GM23338 (cell line): ENCODE results near the gene ASAP2. TPM values are rescaled to one million over a fixed set of nuclear protein-coding genes. Genes with fewer than 3 reads are reported as not detected.

ENCODE experiments used
- ATAC-seq: fragments of 200-7000 bp; cut with Tn5 transposase; 3 replicates; pipeline ENCODE4 v1.9.1; 2020
- DNase-seq: peaks from one replicate; pipeline ENCODE4 v3.0.0-alpha.2; 2015; ENCODE audit warnings: low spot score
- H2AFZ ChIP-seq: fragments of 200-600 bp; sonication (generic); 2 replicates; pipeline ENCODE4 v1.8.0; 2016; ENCODE audit warnings: antibody characterized with exemption, mild to moderate bottlenecking, moderate library complexity
- H3F3A ChIP-seq: fragments of 200-600 bp; sonication (generic); replicated peaks from 2 replicates; pipeline ENCODE4 v1.8.0; 2017; ENCODE audit warnings: antibody characterized with exemption, mixed run types, low read depth
- H3K27ac ChIP-seq: fragments of 200-600 bp; sonication (generic); 2 replicates; pipeline ENCODE4 v1.6.1; 2016; ENCODE audit warnings: low read depth
- H3K27me3 ChIP-seq: fragments of 200-600 bp; sonication (generic); 2 replicates; pipeline ENCODE4 v1.8.0; 2016; ENCODE audit warnings: mild to moderate bottlenecking, mixed run types, moderate library complexity; ENCODE audit not compliant: insufficient read depth
- H3K36me3 ChIP-seq: fragments of 200-600 bp; sonication (generic); 2 replicates; pipeline ENCODE4 v1.8.0; 2016; ENCODE audit warnings: mild to moderate bottlenecking; ENCODE audit not compliant: insufficient read depth
- H3K4me1 ChIP-seq: fragments of 200-600 bp; sonication (generic); 2 replicates; pipeline ENCODE4 v1.8.0; 2016; ENCODE audit warnings: mild to moderate bottlenecking, moderate library complexity; ENCODE audit not compliant: insufficient read depth
- H3K4me2 ChIP-seq: fragments of 200-600 bp; sonication (generic); 2 replicates; pipeline ENCODE4 v1.7.1; 2017; ENCODE audit warnings: mixed run types
- H3K4me3 ChIP-seq: fragments of 200-600 bp; sonication (generic); 2 replicates; pipeline ENCODE4 v1.6.1; 2016; ENCODE audit warnings: mixed run types
- H3K79me2 ChIP-seq: fragments of 200-600 bp; sonication (generic); replicated peaks from 2 replicates; pipeline ENCODE4 v1.8.0; 2017; ENCODE audit warnings: mild to moderate bottlenecking; ENCODE audit not compliant: insufficient read depth
- H3K9me2 ChIP-seq: fragments of 200-600 bp; sonication (generic); 2 replicates; pipeline ENCODE4 v1.8.0; 2017; ENCODE audit not compliant: insufficient read depth
- H4K20me1 ChIP-seq: fragments of 200-600 bp; sonication (generic); replicated peaks from 2 replicates; pipeline ENCODE4 v1.8.0; 2017; ENCODE audit warnings: mild to moderate bottlenecking; ENCODE audit not compliant: insufficient read depth
- H3K27ac Mint-ChIP-seq: 2 replicates; pipeline ENCODE4 v1.8.0; 2020; ENCODE audit warnings: inconsistent platforms, mild to moderate bottlenecking, moderate library complexity, mixed read lengths
- H3K27me3 Mint-ChIP-seq: 3 replicates; pipeline ENCODE4 v1.8.0; 2022; ENCODE audit warnings: low read depth, mild to moderate bottlenecking, moderate library complexity, mixed read lengths, inconsistent platforms; ENCODE audit not compliant: insufficient read depth, poor library complexity
- H3K36me3 Mint-ChIP-seq: 3 replicates; pipeline ENCODE4 v1.8.0; 2021; ENCODE audit warnings: low read depth, mild to moderate bottlenecking, inconsistent platforms, moderate library complexity, mixed read lengths
- H3K4me1 Mint-ChIP-seq: 3 replicates; pipeline ENCODE4 v1.8.0; 2020; ENCODE audit warnings: mild to moderate bottlenecking, inconsistent platforms, mixed read lengths
- H3K4me3 Mint-ChIP-seq: 3 replicates; pipeline ENCODE4 v1.8.0; 2021; ENCODE audit warnings: moderate library complexity, mild to moderate bottlenecking, inconsistent platforms, mixed read lengths
- H3K9me3 Mint-ChIP-seq: 3 replicates; pipeline ENCODE4 v1.8.0; 2020; ENCODE audit warnings: moderate library complexity, mild to moderate bottlenecking, inconsistent platforms, mixed read lengths
- CTCF ChIP-seq, 2 experiments: fragments of 200-600 bp in 1 of 2; sonication (generic) in 1 of 2; conservative IDR thresholded peaks; 2 replicates each; pipeline versions ENCODE4 v1.5.1 to v1.6.1; 2016 to 2017; ENCODE audit warnings: antibody characterized with exemption in 2 of 2, low read depth in 2 of 2, mild to moderate bottlenecking in 2 of 2, moderate library complexity in 1 of 2
- EZH2phosphoT487 ChIP-seq: fragments of 200-600 bp; sonication (generic); IDR thresholded peaks from one replicate; pipeline ENCODE4 v1.8.1; 2018; ENCODE audit warnings: antibody characterized with exemption; ENCODE audit not compliant: unreplicated experiment
- ZNF331 ChIP-seq: fragments of 250-450 bp; sonication (Bioruptor Pico); IDR thresholded peaks from 2 replicates; pipeline ENCODE4 v1.5.0; 2020; ENCODE audit warnings: low read depth, mild to moderate bottlenecking, moderate library complexity
- polyA plus RNA-seq: library from polyadenylated mRNA; unstranded; fragments of >200 nt; fragmentation: Nextera tagmentation; extraction: Ambion mirVana; gene quantifications from 2 replicates; pipeline ENCODE4 v1.2.1, GENCODE V29; 2016
- total RNA-seq: library from RNA; depleted of rRNA; stranded (reverse); fragments of >200 nt; shearing (Covaris generic); gene quantifications from 2 replicates; pipeline ENCODE4 v1.2.3, GENCODE V29; 2014
- TF ChIP-seq, protein P1 (sequence below): IDR thresholded peaks from one replicate; pipeline ENCODE4 v1.6.1; 2018; ENCODE audit warnings: antibody characterized with exemption; ENCODE audit not compliant: unreplicated experiment
- TF ChIP-seq, protein P2 (sequence below): fragments of 250-450 bp; sonication (Bioruptor Pico); IDR thresholded peaks from 2 replicates; pipeline ENCODE4 v1.5.0; 2020; ENCODE audit warnings: mild to moderate bottlenecking, moderate library complexity

ASAP2 gene
- total and polyA plus RNA-seq, 2 experiments from 2014 or later, result 2.6 to 15.6 TPM

DNA sequence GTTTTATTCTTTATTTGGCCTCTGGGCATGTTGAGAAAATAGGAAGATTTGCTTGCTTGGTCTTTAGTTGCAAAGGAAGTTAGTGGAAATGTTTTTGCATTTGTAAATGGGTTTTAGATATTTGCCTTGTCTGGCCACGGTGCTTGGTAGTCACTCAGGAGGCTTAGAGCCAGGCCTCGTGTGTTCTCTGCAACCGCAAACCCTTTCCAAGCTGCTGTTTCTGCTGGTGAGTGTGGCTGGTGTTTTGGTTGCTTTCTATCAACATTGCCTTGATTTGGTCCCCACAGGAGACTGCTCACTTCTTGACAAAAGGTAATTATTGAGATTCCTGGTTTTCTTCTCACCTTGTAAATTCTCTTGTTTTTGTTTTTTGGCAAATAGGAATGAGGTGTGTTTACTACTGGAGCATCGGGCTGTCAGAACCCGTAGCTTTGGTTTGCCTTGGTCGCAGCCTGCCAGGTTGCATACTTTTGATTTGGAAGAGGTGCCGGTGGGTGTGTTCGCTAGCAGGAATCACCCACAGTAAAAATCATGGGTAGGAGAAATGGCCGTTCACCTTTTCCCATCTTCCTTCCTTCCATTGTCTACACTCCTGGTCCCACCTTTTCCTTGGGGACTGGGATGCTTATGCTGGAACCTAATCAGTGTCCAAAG, 15.8 kb downstream of the ASAP2 start:
- Mint-ChIP-seq H3K9me3 (no peaks in the 10 kb centered on the region), H3K27me3 (peaks cover 9% of the 10 kb centered on the region), H3K27ac (no peak overlapping the region), H3K4me1 (peaks cover 44% of the 10 kb centered on the region), H3K4me3 (no peak overlapping the region), H3K36me3 (peaks cover 6% of the 10 kb centered on the region; the same call in 2 of the 3 replicates)
- no peak overlapping the region for H3K4me3 ChIP-seq
- TF ChIP-seq EZH2phosphoT487, result no peak
- TF ChIP-seq, protein P1, sequence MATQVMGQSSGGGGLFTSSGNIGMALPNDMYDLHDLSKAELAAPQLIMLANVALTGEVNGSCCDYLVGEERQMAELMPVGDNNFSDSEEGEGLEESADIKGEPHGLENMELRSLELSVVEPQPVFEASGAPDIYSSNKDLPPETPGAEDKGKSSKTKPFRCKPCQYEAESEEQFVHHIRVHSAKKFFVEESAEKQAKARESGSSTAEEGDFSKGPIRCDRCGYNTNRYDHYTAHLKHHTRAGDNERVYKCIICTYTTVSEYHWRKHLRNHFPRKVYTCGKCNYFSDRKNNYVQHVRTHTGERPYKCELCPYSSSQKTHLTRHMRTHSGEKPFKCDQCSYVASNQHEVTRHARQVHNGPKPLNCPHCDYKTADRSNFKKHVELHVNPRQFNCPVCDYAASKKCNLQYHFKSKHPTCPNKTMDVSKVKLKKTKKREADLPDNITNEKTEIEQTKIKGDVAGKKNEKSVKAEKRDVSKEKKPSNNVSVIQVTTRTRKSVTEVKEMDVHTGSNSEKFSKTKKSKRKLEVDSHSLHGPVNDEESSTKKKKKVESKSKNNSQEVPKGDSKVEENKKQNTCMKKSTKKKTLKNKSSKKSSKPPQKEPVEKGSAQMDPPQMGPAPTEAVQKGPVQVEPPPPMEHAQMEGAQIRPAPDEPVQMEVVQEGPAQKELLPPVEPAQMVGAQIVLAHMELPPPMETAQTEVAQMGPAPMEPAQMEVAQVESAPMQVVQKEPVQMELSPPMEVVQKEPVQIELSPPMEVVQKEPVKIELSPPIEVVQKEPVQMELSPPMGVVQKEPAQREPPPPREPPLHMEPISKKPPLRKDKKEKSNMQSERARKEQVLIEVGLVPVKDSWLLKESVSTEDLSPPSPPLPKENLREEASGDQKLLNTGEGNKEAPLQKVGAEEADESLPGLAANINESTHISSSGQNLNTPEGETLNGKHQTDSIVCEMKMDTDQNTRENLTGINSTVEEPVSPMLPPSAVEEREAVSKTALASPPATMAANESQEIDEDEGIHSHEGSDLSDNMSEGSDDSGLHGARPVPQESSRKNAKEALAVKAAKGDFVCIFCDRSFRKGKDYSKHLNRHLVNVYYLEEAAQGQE, result no peak
- TF ChIP-seq, protein P2, sequence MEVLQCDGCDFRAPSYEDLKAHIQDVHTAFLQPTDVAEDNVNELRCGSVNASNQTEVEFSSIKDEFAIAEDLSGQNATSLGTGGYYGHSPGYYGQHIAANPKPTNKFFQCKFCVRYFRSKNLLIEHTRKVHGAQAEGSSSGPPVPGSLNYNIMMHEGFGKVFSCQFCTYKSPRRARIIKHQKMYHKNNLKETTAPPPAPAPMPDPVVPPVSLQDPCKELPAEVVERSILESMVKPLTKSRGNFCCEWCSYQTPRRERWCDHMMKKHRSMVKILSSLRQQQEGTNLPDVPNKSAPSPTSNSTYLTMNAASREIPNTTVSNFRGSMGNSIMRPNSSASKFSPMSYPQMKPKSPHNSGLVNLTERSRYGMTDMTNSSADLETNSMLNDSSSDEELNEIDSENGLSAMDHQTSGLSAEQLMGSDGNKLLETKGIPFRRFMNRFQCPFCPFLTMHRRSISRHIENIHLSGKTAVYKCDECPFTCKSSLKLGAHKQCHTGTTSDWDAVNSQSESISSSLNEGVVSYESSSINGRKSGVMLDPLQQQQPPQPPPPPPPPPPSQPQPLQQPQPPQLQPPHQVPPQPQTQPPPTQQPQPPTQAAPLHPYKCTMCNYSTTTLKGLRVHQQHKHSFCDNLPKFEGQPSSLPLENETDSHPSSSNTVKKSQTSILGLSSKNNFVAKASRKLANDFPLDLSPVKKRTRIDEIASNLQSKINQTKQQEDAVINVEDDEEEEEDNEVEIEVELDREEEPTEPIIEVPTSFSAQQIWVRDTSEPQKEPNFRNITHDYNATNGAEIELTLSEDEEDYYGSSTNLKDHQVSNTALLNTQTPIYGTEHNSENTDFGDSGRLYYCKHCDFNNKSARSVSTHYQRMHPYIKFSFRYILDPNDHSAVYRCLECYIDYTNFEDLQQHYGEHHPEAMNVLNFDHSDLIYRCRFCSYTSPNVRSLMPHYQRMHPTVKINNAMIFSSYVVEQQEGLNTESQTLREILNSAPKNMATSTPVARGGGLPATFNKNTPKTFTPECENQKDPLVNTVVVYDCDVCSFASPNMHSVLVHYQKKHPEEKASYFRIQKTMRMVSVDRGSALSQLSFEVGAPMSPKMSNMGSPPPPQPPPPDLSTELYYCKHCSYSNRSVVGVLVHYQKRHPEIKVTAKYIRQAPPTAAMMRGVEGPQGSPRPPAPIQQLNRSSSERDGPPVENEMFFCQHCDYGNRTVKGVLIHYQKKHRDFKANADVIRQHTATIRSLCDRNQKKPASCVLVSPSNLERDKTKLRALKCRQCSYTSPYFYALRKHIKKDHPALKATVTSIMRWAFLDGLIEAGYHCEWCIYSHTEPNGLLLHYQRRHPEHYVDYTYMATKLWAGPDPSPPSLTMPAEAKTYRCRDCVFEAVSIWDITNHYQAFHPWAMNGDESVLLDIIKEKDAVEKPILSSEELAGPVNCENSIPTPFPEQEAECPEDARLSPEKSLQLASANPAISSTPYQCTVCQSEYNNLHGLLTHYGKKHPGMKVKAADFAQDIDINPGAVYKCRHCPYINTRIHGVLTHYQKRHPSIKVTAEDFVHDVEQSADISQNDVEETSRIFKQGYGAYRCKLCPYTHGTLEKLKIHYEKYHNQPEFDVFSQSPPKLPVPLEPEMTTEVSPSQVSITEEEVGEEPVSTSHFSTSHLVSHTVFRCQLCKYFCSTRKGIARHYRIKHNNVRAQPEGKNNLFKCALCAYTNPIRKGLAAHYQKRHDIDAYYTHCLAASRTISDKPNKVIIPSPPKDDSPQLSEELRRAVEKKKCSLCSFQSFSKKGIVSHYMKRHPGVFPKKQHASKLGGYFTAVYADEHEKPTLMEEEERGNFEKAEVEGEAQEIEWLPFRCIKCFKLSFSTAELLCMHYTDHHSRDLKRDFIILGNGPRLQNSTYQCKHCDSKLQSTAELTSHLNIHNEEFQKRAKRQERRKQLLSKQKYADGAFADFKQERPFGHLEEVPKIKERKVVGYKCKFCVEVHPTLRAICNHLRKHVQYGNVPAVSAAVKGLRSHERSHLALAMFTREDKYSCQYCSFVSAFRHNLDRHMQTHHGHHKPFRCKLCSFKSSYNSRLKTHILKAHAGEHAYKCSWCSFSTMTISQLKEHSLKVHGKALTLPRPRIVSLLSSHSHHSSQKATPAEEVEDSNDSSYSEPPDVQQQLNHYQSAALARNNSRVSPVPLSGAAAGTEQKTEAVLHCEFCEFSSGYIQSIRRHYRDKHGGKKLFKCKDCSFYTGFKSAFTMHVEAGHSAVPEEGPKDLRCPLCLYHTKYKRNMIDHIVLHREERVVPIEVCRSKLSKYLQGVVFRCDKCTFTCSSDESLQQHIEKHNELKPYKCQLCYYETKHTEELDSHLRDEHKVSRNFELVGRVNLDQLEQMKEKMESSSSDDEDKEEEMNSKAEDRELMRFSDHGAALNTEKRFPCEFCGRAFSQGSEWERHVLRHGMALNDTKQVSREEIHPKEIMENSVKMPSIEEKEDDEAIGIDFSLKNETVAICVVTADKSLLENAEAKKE, result no peak
- no peak for TF ChIP-seq CTCF (conservative IDR thresholded peaks at IDR 0.05; ENCODE audit: low read depth in 2 of 2)
- TF ChIP-seq ZNF331 (CRISPR knock-in tag), result no peak
- H3K4me1 ChIP-seq, result peaks cover 21% of the 10 kb centered on the region
- H3K9me2 ChIP-seq, result no peaks in the 10 kb centered on the region
- H3F3A ChIP-seq, result no peaks in the 10 kb centered on the region
- H3K4me2 ChIP-seq, result no peak overlapping the region
- no peak overlapping the region for H3K27ac ChIP-seq
- H2AFZ ChIP-seq, result no peak overlapping the region
- no peaks in the 10 kb centered on the region for H3K36me3 ChIP-seq
- peaks cover 87% of the 10 kb centered on the region for H3K79me2 ChIP-seq
- DNase-seq (no peak), ATAC-seq (no peak)
- H3K27me3 ChIP-seq, result peaks cover 8% of the 10 kb centered on the region
- H4K20me1 ChIP-seq, result peaks cover 41% of the 10 kb centered on the region
